Measurements from ENCODE around the gene TTC4. TPM values are rescaled to one million over a fixed set of nuclear protein-coding genes. Genes with fewer than 3 reads are reported as not detected.

The TTC4 gene
- total and polyA plus RNA-seq, 2 of the 4 experiments (the other 2 are of a cell fraction), result 21.6 to 27.1 TPM

GRCh38 chr1:54697896-54698295 is 17.8 kb upstream of the TTC4 start:
- CTCF ChIA-PET, result no interaction called here
- WGBS, 2 experiments (ENCODE audit: extremely low coverage in 2 of 2, insufficient read length in 1 of 2), result 50% methylated on average over 1 of the region's 6 CpGs; no CpG with 5 or more reads in 1 of the 2 experiments

More at GRCh38 chr1:54697896-54698295, 17.8 kb upstream of the TTC4 start:
- Histone ChIP-seq H3K23ac (ENCODE audit: low read depth, low read length) (no peak overlapping the region), H3K27me3 (ENCODE audit: control insufficient read depth, insufficient read depth, low read length) (peaks cover 56% of the 10 kb centered on the region), H4K5ac (ENCODE audit: low read depth, low read length) (no peak overlapping the region), H3K56ac (ENCODE audit: extremely low read depth, insufficient read depth, low read length) (no peak overlapping the region), H3K18ac (ENCODE audit: low read depth, low read length) (no peak overlapping the region), H3K27ac (ENCODE audit: insufficient read depth, low read length) (no peak overlapping the region), H2AK5ac (ENCODE audit: low read depth, low read length) (no peak overlapping the region), H2BK15ac (ENCODE audit: low read depth, low read length) (no peak overlapping the region), H3K9me3 (ENCODE audit: control insufficient read depth, insufficient read depth, low read length) (no peaks in the 10 kb centered on the region), H2BK5ac (ENCODE audit: low read depth, low read length, poor library complexity, severe bottlenecking) (no peak overlapping the region), H3K9me1 (ENCODE audit: insufficient read depth, low read length) (no peaks in the 10 kb centered on the region), H3K4ac (ENCODE audit: low read depth, low read length) (no peak overlapping the region), H3K14ac (replicated peaks; ENCODE audit: low read depth, low read length) (no peak overlapping the region), H3K4me3 (ENCODE audit: insufficient read depth, low read depth, low read length) (no peak overlapping the region), H4K20me1 (ENCODE audit: insufficient read depth, low read length) (no peaks in the 10 kb centered on the region), H4K8ac (ENCODE audit: low read depth in 2 of 2, low read length in 2 of 2) (no peak overlapping the region), H3K4me1 (ENCODE audit: control insufficient read depth, insufficient read depth, low read length) (no peaks in the 10 kb centered on the region), H3K79me1 (ENCODE audit: low read depth in 1 of 2, low read length in 2 of 2) (no peaks in the 10 kb centered on the region), H4K91ac (ENCODE audit: insufficient read depth, low read depth, low read length) (no peak overlapping the region), H3K36me3 (ENCODE audit: control insufficient read depth, insufficient read depth, low read length) (no peaks in the 10 kb centered on the region), H2AK9ac (replicated peaks; ENCODE audit: low read depth, low read length, poor library complexity) (no peak overlapping the region), H2BK120ac (ENCODE audit: low read depth, low read length) (no peak overlapping the region), H3K4me2 (ENCODE audit: low read depth, low read length) (no peak overlapping the region), H2AFZ (replicated peaks; ENCODE audit: low read length, poor library complexity) (no peak overlapping the region), H2BK20ac (ENCODE audit: low read depth, low read length) (no peak overlapping the region), H3K9ac (ENCODE audit: low read depth, low read length) (no peak overlapping the region)
- intact Hi-C loops (cut with micrococcal nuclease), result no loop called here
- no TSS peak for BruUV-seq (replicated peaks)
- POLR2A ChIA-PET (ENCODE audit: unreplicated experiment), result no interaction called here
- no peak for DNase-seq
- no peak for ATAC-seq (ENCODE audit: low read depth)
- in situ Hi-C loops (cut with MboI; ENCODE audit: low sequenced_read_pairs), result no loop called here
- TF ChIP-seq RCOR1 (IDR thresholded peaks at IDR 0.05; ENCODE audit: insufficient replicate concordance, low read length) (no peak), SMC3 (IDR thresholded peaks at IDR 0.05; ENCODE audit: low read depth, low read length) (no peak), RAD21 (IDR thresholded peaks at IDR 0.05; ENCODE audit: low read length) (no peak), MXI1 (IDR thresholded peaks at IDR 0.05; ENCODE audit: borderline replicate concordance, low read depth, low read length) (no peak), BHLHE40 (IDR thresholded peaks at IDR 0.05; ENCODE audit: low read depth, low read length) (no peak), CTCF (conservative IDR thresholded peaks at IDR 0.05; ENCODE audit: low read depth, low read length) (no peak), ELK1 (IDR thresholded peaks at IDR 0.05; ENCODE audit: borderline replicate concordance, low read depth, low read length) (no peak), USF2 (IDR thresholded peaks at IDR 0.05; ENCODE audit: low read depth, low read length) (no peak), POLR2A (IDR thresholded peaks at IDR 0.05; ENCODE audit: low read depth, low read length) (no peak)
- dilution Hi-C loops (cut with HindIII; ENCODE audit: low sequenced_read_pairs, unreplicated experiment), result no loop called here

All from IMR-90 (cell line).